SK-N-SH treated with all-trans-retinoic acid at 6 μM for 48 hours (cell line): ENCODE results near the gene NUTF2.

ENCODE experiments used
- ZC3H10 ChIP-seq: fragments of 250-450 bp; sonication (Bioruptor Pico); IDR thresholded peaks from 2 replicates; pipeline ENCODE4 v1.5.1; 2021; ENCODE audit warnings: mild to moderate bottlenecking, moderate library complexity
- ZFP3 ChIP-seq: fragments of 250-450 bp; sonication (Bioruptor Pico); IDR thresholded peaks from 2 replicates; pipeline ENCODE4 v1.5.0; 2020; ENCODE audit warnings: mild to moderate bottlenecking, moderate library complexity
- ZFP30 ChIP-seq: fragments of 450-650 bp; formaldehyde crosslinking; IDR thresholded peaks from 2 replicates; pipeline ENCODE4 v1.5.0; 2022; ENCODE audit warnings: mild to moderate bottlenecking, moderate library complexity

- TF ChIP-seq ZC3H10 (no peak), ZFP3 (no peak), ZFP30 (no peak)
Measured at GRCh38 chr16:67833030-67833414, 13.7 kb upstream of the NUTF2 start.
